GM23248 (cell line): ENCODE data around the gene CPLANE1.

Source experiments
- EZH2 ChIP-seq: fragments of 200-600 bp; sonication (generic); IDR thresholded peaks from 2 replicates; pipeline ENCODE4 v1.6.1; 2018; ENCODE audit warnings: antibody characterized with exemption, mild to moderate bottlenecking; ENCODE audit not compliant: insufficient read depth, poor library complexity, severe bottlenecking
- EZH2phosphoT487 ChIP-seq: fragments of 200-600 bp; sonication (generic); IDR thresholded peaks from 2 replicates; pipeline ENCODE4 v1.6.1; 2018; ENCODE audit warnings: antibody characterized with exemption, moderate library complexity, mild to moderate bottlenecking, low read depth; ENCODE audit not compliant: insufficient read depth

GRCh38 chr5:37103302-37103701 is 145.9 kb downstream of the CPLANE1 start:
- TF ChIP-seq EZH2 (no peak), EZH2phosphoT487 (no peak)
